IMR-90 (cell line): ENCODE data around the gene DIP2C. TPM values are rescaled to one million over a fixed set of nuclear protein-coding genes. Genes with fewer than 3 reads are reported as not detected.

ENCODE experiments used
- ATAC-seq: fragments of 200-7000 bp; cut with Tn5 transposase; 2 replicates; pipeline ENCODE4 v1.9.1; 2020; ENCODE audit warnings: low read depth, mild to moderate bottlenecking, moderate library complexity
- BruUV-seq: library from RNA; stranded (reverse); fragments of 400-500 nt; replicated peaks from 2 replicates; lab custom pipeline; 2021; lab: Mats Ljungman, UMichigan
- CTCF ChIA-PET: fragments of 300-600 bp; formaldehyde crosslinking; extraction: SDS; loops from one replicate; lab custom pipeline; 2021; ENCODE audit warnings: antibody characterized with exemption; lab: Yijun Ruan, JAX
- POLR2A ChIA-PET: fragments of 300-600 bp; sonication (Branson Sonifier 250); formaldehyde crosslinking; loops from one replicate; lab custom pipeline; 2022; ENCODE audit warnings: antibody characterized with exemption; ENCODE audit not compliant: unreplicated experiment; lab: Charles Lee
- DNase-seq: peaks from one replicate; pipeline ENCODE4 v3.0.0; 2013
- H2AFZ ChIP-seq: replicated peaks from 2 replicates; pipeline ENCODE3; 2013; ENCODE audit warnings: low read length, mild to moderate bottlenecking; ENCODE audit not compliant: poor library complexity
- H2AK5ac ChIP-seq: 2 replicates; pipeline ENCODE4 v1.6.1; 2013; ENCODE audit warnings: low read depth, low read length, inconsistent platforms
- H2AK9ac ChIP-seq: replicated peaks from 2 replicates; pipeline ENCODE3; 2013; ENCODE audit warnings: mild to moderate bottlenecking, low read depth, low read length, moderate library complexity; ENCODE audit not compliant: poor library complexity
- H2BK120ac ChIP-seq: 2 replicates; pipeline ENCODE4 v1.6.1; 2013; ENCODE audit warnings: low read depth, low read length, inconsistent platforms
- H2BK15ac ChIP-seq: 3 replicates; pipeline ENCODE4 v1.6.1; 2013; ENCODE audit warnings: low read depth, low read length, inconsistent platforms
- H2BK20ac ChIP-seq: 2 replicates; pipeline ENCODE4 v1.6.1; 2013; ENCODE audit warnings: low read depth, mild to moderate bottlenecking, inconsistent platforms, low read length, moderate library complexity
- H2BK5ac ChIP-seq: 2 replicates; pipeline ENCODE4 v1.6.1; 2013; ENCODE audit warnings: mild to moderate bottlenecking, low read depth, low read length, inconsistent platforms; ENCODE audit not compliant: poor library complexity, severe bottlenecking
- H3K14ac ChIP-seq: replicated peaks from 2 replicates; pipeline ENCODE4 v1.6.1; 2013; ENCODE audit warnings: low read depth, low read length, inconsistent platforms
- H3K18ac ChIP-seq: 2 replicates; pipeline ENCODE4 v1.6.1; 2013; ENCODE audit warnings: low read depth, low read length, control low read depth
- H3K23ac ChIP-seq: 2 replicates; pipeline ENCODE4 v1.6.1; 2013; ENCODE audit warnings: low read depth, low read length, inconsistent platforms
- H3K27ac ChIP-seq: 2 replicates; pipeline ENCODE4 v1.5.1; 2013; ENCODE audit warnings: mild to moderate bottlenecking, control low read depth, low read length; ENCODE audit not compliant: insufficient read depth
- H3K27me3 ChIP-seq: 2 replicates; pipeline ENCODE4 v1.6.1; 2013; ENCODE audit warnings: low read length; ENCODE audit not compliant: control insufficient read depth, insufficient read depth
- H3K36me3 ChIP-seq: 2 replicates; pipeline ENCODE4 v1.6.1; 2013; ENCODE audit warnings: low read length, mixed read lengths; ENCODE audit not compliant: control insufficient read depth, insufficient read depth
- H3K4ac ChIP-seq: 2 replicates; pipeline ENCODE4 v1.6.1; 2013; ENCODE audit warnings: low read depth, low read length, inconsistent platforms
- H3K4me1 ChIP-seq: 2 replicates; pipeline ENCODE4 v1.6.1; 2013; ENCODE audit warnings: low read length, mixed read lengths; ENCODE audit not compliant: control insufficient read depth, insufficient read depth
- H3K4me2 ChIP-seq: 2 replicates; pipeline ENCODE4 v1.6.1; 2013; ENCODE audit warnings: low read depth, mild to moderate bottlenecking, control low read depth, low read length, moderate library complexity
- H3K4me3 ChIP-seq: 2 replicates; pipeline ENCODE4 v1.5.1; 2013; ENCODE audit warnings: low read depth, mild to moderate bottlenecking, control low read depth, low read length, moderate library complexity; ENCODE audit not compliant: insufficient read depth
- H3K56ac ChIP-seq: 2 replicates; pipeline ENCODE4 v1.6.1; 2013; ENCODE audit warnings: low read length, inconsistent platforms; ENCODE audit not compliant: insufficient read depth; ENCODE audit errors: extremely low read depth
- H3K79me1 ChIP-seq, 2 experiments: 2 replicates each; pipeline ENCODE4 v1.6.1; 2013; ENCODE audit warnings: low read length in 2 of 2, inconsistent platforms in 1 of 2, low read depth in 1 of 2
- H3K9ac ChIP-seq: 2 replicates; pipeline ENCODE4 v1.6.1; 2013; ENCODE audit warnings: low read depth, low read length, control low read depth
- H3K9me1 ChIP-seq: 2 replicates; pipeline ENCODE4 v1.6.1; 2013; ENCODE audit warnings: low read length, inconsistent platforms; ENCODE audit not compliant: insufficient read depth
- H3K9me3 ChIP-seq: 2 replicates; pipeline ENCODE4 v1.6.1; 2013; ENCODE audit warnings: low read length; ENCODE audit not compliant: control insufficient read depth, insufficient read depth
- H4K20me1 ChIP-seq: 2 replicates; pipeline ENCODE4 v1.6.1; 2013; ENCODE audit warnings: low read length, inconsistent platforms; ENCODE audit not compliant: insufficient read depth
- H4K5ac ChIP-seq: 2 replicates; pipeline ENCODE4 v1.6.1; 2013; ENCODE audit warnings: mild to moderate bottlenecking, low read depth, low read length, control low read depth
- H4K8ac ChIP-seq, 2 experiments: 2 replicates each; pipeline ENCODE4 v1.6.1; 2013; ENCODE audit warnings: low read depth in 2 of 2, low read length in 2 of 2, control low read depth in 1 of 2, inconsistent platforms in 1 of 2
- H4K91ac ChIP-seq: 2 replicates; pipeline ENCODE4 v1.6.1; 2013; ENCODE audit warnings: low read depth, low read length, inconsistent platforms; ENCODE audit not compliant: insufficient read depth
- MXI1 ChIP-seq: IDR thresholded peaks from 2 replicates; pipeline ENCODE4 v1.6.1; 2012; ENCODE audit warnings: low read depth, mild to moderate bottlenecking, low read length, moderate library complexity, borderline replicate concordance
- WGBS, 2 experiments: methylation state at CpG; one replicate each; pipeline versions ENCODE4 v1.1.5 to v1.1.7; 2013; ENCODE audit warnings: missing lambda C conversion rate in 2 of 2; ENCODE audit not compliant: insufficient read length in 1 of 2; ENCODE audit errors: extremely low coverage in 2 of 2; 5-methylcytosine and 5-hydroxymethylcytosine counted together
- dilution Hi-C: fragments of 300-500 bp; cut with HindIII; formaldehyde crosslinking; loops from one replicate; pipeline ENCODE4 v1.14.3; 2018; ENCODE audit warnings: low sequenced_read_pairs; ENCODE audit not compliant: unreplicated experiment
- in situ Hi-C: fragments of 300-500 bp; cut with MboI; formaldehyde crosslinking; loops from 3 replicates; pipeline ENCODE4 v1.14.3; 2019; ENCODE audit warnings: low sequenced_read_pairs, inconsistent platforms, mixed read lengths
- intact Hi-C: fragments of 100-400 bp; cut with micrococcal nuclease; formaldehyde crosslinking; loops from 2 replicates; pipeline ENCODE4 v1.10.0; 2022
- polyA plus RNA-seq, 3 experiments: library from polyadenylated mRNA; depleted of rRNA; stranded (reverse); fragments of >200 nt; gene quantifications; 2 replicates each; pipeline ENCODE4 v1.2.3, GENCODE V29; 2012; ENCODE audit warnings: low replicate concordance in 1 of 3
- total RNA-seq: library from RNA; depleted of rRNA; stranded (reverse); fragments of >200 nt; gene quantifications from 2 replicates; pipeline ENCODE4 v1.2.3, GENCODE V29; 2012

The DIP2C gene
- total and polyA plus RNA-seq, 2 of the 4 experiments (the other 2 are of a cell fraction): 8.6 to 17.3 TPM

DNA sequence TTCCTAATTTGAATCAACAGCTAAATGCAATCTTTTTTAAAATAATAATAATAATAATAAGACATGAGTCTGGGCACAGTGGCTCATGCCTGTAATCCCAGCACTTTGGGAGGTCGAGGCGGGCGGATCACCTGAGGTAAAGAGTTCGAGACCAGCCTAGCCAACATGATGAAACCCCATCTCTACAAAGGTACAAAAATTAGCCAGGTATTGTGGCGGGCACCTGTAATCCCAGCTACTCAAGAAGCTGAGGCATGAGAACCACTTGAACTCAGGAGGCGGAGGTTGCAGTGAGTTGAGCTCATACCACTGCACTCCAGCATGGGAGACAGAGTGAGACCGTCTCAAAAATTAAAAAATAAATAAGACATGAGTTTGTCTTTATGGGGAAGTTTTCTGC is 3.9 kb downstream of the DIP2C start:
- no peak overlapping the region for H2BK15ac ChIP-seq
- no peak overlapping the region for H3K23ac ChIP-seq
- POLR2A ChIA-PET: no interaction called here
- H3K4me1 ChIP-seq: peaks cover 38% of the 10 kb centered on the region
- no peak overlapping the region for H3K4ac ChIP-seq
- no peak overlapping the region for H3K4me2 ChIP-seq
- H4K20me1 ChIP-seq: peaks cover 70% of the 10 kb centered on the region
- H2BK120ac ChIP-seq: no peak overlapping the region
- intact Hi-C loops: no loop called here
- dilution Hi-C loops: no loop called here
- TF ChIP-seq MXI1: no peak
- H2BK20ac ChIP-seq: no peak overlapping the region
- in situ Hi-C loops: loop anchor here (25.0 kb wide), 1 partner anchor 173 kb away; no protein-coding TSS in a partner anchor
- no peak overlapping the region for H4K5ac ChIP-seq
- H3K9ac ChIP-seq: no peak overlapping the region
- H3K18ac ChIP-seq: no peak overlapping the region
- no peak overlapping the region for H2BK5ac ChIP-seq
- WGBS, 2 experiments: 93% methylated on average over 5 of the region's 7 CpGs; no CpG with 5 or more reads in 1 of the 2 experiments
- CTCF ChIA-PET: no interaction called here
- no TSS peak for BruUV-seq
- DNase-seq (no peak), ATAC-seq (no peak)
- H3K14ac ChIP-seq: no peak overlapping the region
- no peak overlapping the region for H2AK5ac ChIP-seq
- no peak overlapping the region for H3K56ac ChIP-seq
- H3K27me3 ChIP-seq: no peaks in the 10 kb centered on the region
- 0 out of 2 replicates have a peak, but pooled peaks cover 2% of the 10 kb centered on the region for H3K36me3 ChIP-seq
- H2AFZ ChIP-seq: no peak overlapping the region
- no peak overlapping the region for H4K8ac ChIP-seq
- no peaks in the 10 kb centered on the region for H3K9me3 ChIP-seq
- peaks cover 34% of the 10 kb centered on the region for H3K9me1 ChIP-seq
- no peak overlapping the region for H4K91ac ChIP-seq
- no peak overlapping the region for H3K4me3 ChIP-seq
- H2AK9ac ChIP-seq: no peak overlapping the region
- H3K79me1 ChIP-seq: peaks cover 8 to 71% of the 10 kb centered on the region in 2 experiments
- H3K27ac ChIP-seq: no peak overlapping the region
